Keratinocyte (primary cell): ENCODE results near the gene TNNT2.

Source experiments
- CTCF ChIP-seq, 3 experiments: IDR thresholded peaks in 1 of 3; conservative IDR thresholded peaks in 1 of 3; optimal IDR thresholded peaks in 1 of 3; 2 replicates in 2 of 3; 3 replicates in 1 of 3; pipeline versions ENCODE3 to v1.5.1; 2011; ENCODE audit warnings: low read length in 3 of 3, mild to moderate bottlenecking in 3 of 3, moderate library complexity in 2 of 3, control low read depth in 1 of 3, inconsistent platforms in 1 of 3; ENCODE audit not compliant: insufficient read depth in 2 of 3; ENCODE audit errors: extremely low read depth in 1 of 3
- EZH2 ChIP-seq: IDR thresholded peaks from one replicate; pipeline ENCODE4 v1.6.1; 2012; ENCODE audit warnings: inconsistent platforms, mild to moderate bottlenecking, low read length, moderate library complexity

- TF ChIP-seq CTCF (optimal IDR thresholded peaks at IDR 0.05 in 1 of 3, IDR thresholded peaks at IDR 0.05 in 1 of 3, conservative IDR thresholded peaks at IDR 0.05 in 1 of 3; ENCODE audit: extremely low read depth in 1 of 3, insufficient read depth in 2 of 3, low read length in 3 of 3) (no peak), EZH2 (no peak)
Observed at GRCh38 chr1:201360486-201360885, 17.0 kb downstream of the TNNT2 start.
